Left cardiac atrium (tissue), 4 donors: ENCODE data around the gene TIGD6. TPM values are rescaled to one million over a fixed set of nuclear protein-coding genes. Genes with fewer than 3 reads are reported as not detected.
"Not testable (repeated sequence)": the region's sequence is repeated elsewhere in the genome, so short reads cannot be mapped to it uniquely, and the experiment has no call there.

Source experiments
- ATAC-seq, 2 donors: fragments of 200-7000 bp; cut with Tn5 transposase; one replicate each; pipeline ENCODE4 v1.9.1; 2020; ENCODE audit warnings: mild to moderate bottlenecking in 2 of 2, moderate library complexity in 2 of 2
- DNase-seq: peaks from one replicate; pipeline ENCODE4 v3.0.0-alpha.2; 2020
- intact Hi-C, 2 donors: fragments of 100-400 bp; cut with DNase I; formaldehyde crosslinking; loops; one replicate each; pipeline versions ENCODE4 v1.14.1 to v1.15.1; 2022 to 2023
- long read RNA-seq: library from polyadenylated mRNA; unstranded; transcript quantifications from one replicate; pipeline ENCODE4 v2.0.0, GENCODE V29; 2021
- total RNA-seq, 2 donors: library from RNA; stranded (reverse); fragmentation: NEBNext Ultra II Directional; extraction: Animal tissue kit (Norgen Biotek cat#: 25700); gene quantifications; one replicate each; pipeline ENCODE4 v1.2.1, GENCODE V29; 2021
- donor health status: DM: no; HTN: yes; CAD: no.
- donor health status: DM: no; HTN: yes; CAD: no; lungs with severe emphysema.
- donor health status: DM: yes; HTN: yes; CAD: no.
- donor health status: Dilated cardiomyopathy.

TIGD6 gene
- total RNA-seq = 1 to 10 TPM; 3.3 to 4.1 TPM
- long read RNA-seq, full-length matches to known transcripts = 5 of 5 reads
- long read RNA-seq, partial matches to known transcripts = 0 of 5 reads
- long read RNA-seq, other reads (novel, unspliced or antisense) = 0 of 5 reads

DNA sequence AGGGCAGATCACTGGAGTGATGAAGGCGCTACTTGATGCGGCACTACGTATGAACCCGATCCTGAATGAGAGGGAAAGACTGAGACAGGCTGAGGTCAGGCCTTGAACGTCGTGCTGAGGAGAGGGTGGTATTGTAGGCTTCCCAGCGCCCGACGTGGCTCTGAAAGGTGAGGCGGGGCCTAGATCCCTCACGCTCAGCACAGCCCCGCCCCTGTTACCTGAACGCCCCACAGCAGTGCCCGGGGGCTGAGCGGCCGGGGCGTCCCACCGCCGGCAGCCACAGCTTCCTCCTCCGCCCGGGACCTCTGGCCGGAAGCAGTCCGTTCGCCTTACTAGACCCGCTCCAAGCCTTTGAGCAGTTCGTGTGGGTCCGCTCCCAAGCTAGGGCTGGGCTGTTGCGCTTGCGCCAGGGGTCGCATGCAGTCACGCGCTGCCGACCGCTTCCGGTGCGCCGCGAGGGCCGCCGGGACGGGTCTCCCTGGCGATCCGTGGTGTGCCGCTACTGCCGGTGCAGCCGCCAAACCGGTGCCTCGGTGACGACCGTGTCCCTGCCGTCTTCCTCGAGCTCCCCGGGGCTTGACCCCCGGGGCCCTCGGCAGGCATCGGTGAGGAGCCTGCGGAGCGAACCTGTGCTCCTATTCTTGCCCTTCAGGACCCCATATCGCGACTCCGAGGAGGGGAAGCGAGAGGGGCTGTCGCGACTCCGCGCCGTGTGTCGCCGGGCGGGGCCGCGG lies at the start of gene TIGD6, which contains the start of gene HMGXB3:
Gene TIGD6, minus strand, starts transcription at position 399 of the 734 bp plus-strand sequence. CDS start 4,306 bp downstream, outside the sequence.
Gene HMGXB3, plus strand, starts transcription at position 484 of the 734 bp plus-strand sequence. CDS start 4,114 bp downstream, outside the sequence.
- ATAC-seq = peak; percentile 96 to 97
- intact Hi-C loops = no loop called here

DNA sequence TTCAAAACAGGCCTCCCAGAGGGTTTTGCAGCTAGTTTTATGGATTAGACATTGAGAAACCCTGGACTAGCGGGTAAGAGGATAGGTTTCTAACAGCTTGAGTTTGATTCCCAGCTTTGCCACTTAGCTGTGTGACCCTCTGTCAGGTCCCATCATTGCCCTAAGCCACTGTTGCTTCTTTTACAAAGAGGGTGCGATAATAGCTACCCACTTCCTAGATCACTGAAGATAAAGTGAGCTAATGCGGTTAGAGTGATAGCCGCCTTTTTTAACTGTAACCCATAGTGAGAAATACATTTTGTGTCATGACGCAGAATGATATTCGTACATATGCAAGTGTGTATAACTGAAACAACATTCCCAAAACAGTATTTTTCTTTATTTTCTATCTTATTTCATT lies 45.6 kb upstream of the TIGD6 start:
- peak in 1 of 2 donors; percentile 35 for ATAC-seq
- intact Hi-C loops = no loop called here

More for the DNA sequence above, at the start of gene TIGD6, which contains the start of gene HMGXB3:
- peak; percentile 96 for DNase-seq

GRCh38 chr5:150045549-150045948 lies 45.1 kb upstream of the TIGD6 start:
- intact Hi-C loops = no loop called here
- no peak for DNase-seq
- no peak for ATAC-seq

More for the DNA sequence above, 45.6 kb upstream of the TIGD6 start:
- no peak for DNase-seq

- intact Hi-C loops = no loop called here
- DNase-seq (no peak), ATAC-seq (peak; percentile 6 to 37)
Measured at GRCh38 chr5:150044712-150045111, 44.3 kb upstream of the TIGD6 start.

DNA sequence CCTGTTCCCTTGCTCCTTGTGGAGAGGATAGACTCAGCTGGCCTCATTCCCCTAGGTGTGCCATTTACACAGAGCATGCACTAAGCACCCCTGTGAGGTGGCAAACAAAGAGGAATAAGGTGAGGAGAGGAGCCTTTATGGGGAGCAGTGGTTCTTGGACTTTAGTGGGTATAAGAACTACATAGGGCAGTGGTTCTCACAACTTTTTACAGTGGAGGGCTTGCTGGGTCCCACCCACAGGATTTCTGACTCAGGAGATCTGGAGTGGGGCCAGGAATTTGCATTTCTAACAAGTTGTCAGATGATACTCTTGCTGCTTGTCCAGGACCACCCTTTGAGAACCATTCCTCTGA lies 43.9 kb upstream of the TIGD6 start:
- ATAC-seq (peak; percentile 21 to 37), DNase-seq (no peak)
- intact Hi-C loops = no loop called here

DNA sequence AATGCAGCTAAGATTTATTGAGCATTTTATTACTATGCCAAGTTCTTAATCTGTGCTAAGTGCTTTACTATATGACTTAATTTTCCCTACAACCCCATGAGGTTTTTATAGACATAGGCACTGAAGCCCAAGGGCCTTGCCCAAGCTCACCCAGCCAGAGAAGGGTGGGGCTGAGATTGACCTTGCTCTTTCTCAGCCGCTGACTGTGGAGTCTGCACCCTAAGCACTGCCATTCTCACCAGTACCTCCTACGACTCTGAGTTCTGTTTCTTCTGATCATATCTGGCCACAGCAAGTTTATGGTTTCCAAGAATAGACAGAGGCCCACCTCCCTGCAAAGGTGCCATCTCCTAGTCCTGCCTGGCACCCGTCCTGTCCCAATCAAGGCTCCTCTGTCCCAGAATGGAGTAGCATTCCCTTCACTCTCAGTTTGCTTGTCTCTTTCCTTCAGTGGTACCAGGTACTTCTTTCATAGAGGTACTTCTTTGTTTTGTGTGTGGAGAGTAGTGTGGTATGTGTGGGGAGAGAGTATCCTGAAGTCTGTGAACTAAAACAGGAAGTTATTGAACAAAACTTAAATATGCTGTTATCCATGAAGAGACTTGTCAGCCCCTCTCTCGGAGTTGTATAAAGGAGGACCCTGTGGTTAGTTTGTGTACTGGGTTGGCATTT lies 43.3 kb upstream of the TIGD6 start:
- intact Hi-C loops = no loop called here
- DNase-seq (no peak), ATAC-seq (peak in 1 of 2 donors; percentile 64)

DNA sequence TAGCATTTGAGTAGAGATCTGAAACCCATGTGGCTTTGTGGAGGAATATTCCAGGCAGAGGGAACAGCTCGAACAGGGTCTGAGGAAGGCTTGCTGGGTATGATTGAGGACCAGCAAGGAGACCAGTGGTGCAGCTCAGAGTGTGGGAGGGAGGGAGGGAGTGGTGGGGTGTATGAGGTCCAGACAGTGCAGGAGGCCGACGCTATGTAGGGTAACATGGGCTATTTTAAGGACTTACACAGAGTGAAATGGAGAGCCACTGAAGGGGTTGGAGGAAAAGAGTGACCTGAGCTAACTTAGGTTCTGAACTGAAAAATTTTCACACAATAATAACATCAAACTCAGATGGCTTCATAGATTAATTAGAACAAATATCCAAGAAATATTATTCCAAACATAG lies 42.0 kb upstream of the TIGD6 start:
- ATAC-seq = peak in 1 of 2 donors; percentile 20
- intact Hi-C loops = no loop called here

GRCh38 chr5:150038547-150038946 lies 38.1 kb upstream of the TIGD6 start:
- ATAC-seq = no peak
- intact Hi-C loops = no loop called here
- DNase-seq = no peak

More for the DNA sequence above, 42.0 kb upstream of the TIGD6 start:
- DNase-seq = no peak

DNA sequence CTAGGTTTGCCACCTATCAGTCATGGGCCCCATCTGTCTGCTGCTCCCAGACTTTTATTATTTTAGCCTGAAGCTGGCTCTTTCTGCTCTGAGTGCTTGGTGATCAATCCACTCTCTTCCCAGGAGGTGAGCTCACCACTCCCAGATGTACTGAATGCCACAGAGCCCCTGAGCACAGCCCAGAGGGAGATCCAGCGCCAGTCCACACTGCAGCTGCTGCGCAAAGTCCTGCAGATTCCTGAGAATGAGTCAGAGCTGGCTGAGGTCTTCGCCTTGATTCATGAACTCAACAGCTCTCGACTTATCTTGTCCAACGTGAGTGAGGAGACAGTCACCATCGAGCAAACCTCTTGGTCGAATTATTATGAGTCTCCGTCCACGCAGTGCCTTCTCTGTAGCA lies 36.1 kb upstream of the TIGD6 start:
- DNase-seq (peak; percentile 60), ATAC-seq (peak; percentile 91 to 98)
- intact Hi-C loops = no loop called here

- no peak for ATAC-seq
- DNase-seq = no peak
- intact Hi-C loops = no loop called here
Measured at GRCh38 chr5:150035139-150035895, 34.9 kb upstream of the TIGD6 start.

- DNase-seq (no peak), ATAC-seq (peak in 1 of 2 donors; percentile 30)
- intact Hi-C loops = no loop called here
Measured at GRCh38 chr5:150034662-150035061, 34.2 kb upstream of the TIGD6 start.

GRCh38 chr5:150033334-150033733 lies 32.9 kb upstream of the TIGD6 start:
- ATAC-seq = peak in 1 of 2 donors; percentile 55
- intact Hi-C loops = no loop called here
- DNase-seq = no peak

- not testable (repeated sequence) for ATAC-seq
- intact Hi-C loops = loop anchor here in 1 of 2 donors (10.0 kb wide), 1 partner anchor 187 kb away; no protein-coding TSS in a partner anchor
Measured at GRCh38 chr5:150028047-150028446, 27.6 kb upstream of the TIGD6 start.

GRCh38 chr5:150026682-150027172 lies 26.3 kb upstream of the TIGD6 start:
- no peak for DNase-seq
- intact Hi-C loops = loop anchor here in 1 of 2 donors (10.0 kb wide), 1 partner anchor 188 kb away; no protein-coding TSS in a partner anchor
- no peak for ATAC-seq

More at GRCh38 chr5:150028047-150028446, 27.6 kb upstream of the TIGD6 start:
- not testable (repeated sequence) for DNase-seq

GRCh38 chr5:150024346-150024984 lies 24.0 kb upstream of the TIGD6 start:
- ATAC-seq (peak; percentile 28 to 71), DNase-seq (no peak)
- intact Hi-C loops = loop anchor here in 1 of 2 donors (10.0 kb wide), 1 partner anchor 190 kb away; no protein-coding TSS in a partner anchor

GRCh38 chr5:150023136-150023535 lies 22.7 kb upstream of the TIGD6 start:
- DNase-seq (no peak), ATAC-seq (no peak)
- intact Hi-C loops = loop anchor here in 1 of 2 donors (10.0 kb wide), 1 partner anchor 192 kb away; no protein-coding TSS in a partner anchor

GRCh38 chr5:150022681-150023080 lies 22.2 kb upstream of the TIGD6 start:
- intact Hi-C loops = loop anchor here in 1 of 2 donors (10.0 kb wide), 1 partner anchor 192 kb away; no protein-coding TSS in a partner anchor
- ATAC-seq = peak in 1 of 2 donors; percentile 66
- no peak for DNase-seq

DNA sequence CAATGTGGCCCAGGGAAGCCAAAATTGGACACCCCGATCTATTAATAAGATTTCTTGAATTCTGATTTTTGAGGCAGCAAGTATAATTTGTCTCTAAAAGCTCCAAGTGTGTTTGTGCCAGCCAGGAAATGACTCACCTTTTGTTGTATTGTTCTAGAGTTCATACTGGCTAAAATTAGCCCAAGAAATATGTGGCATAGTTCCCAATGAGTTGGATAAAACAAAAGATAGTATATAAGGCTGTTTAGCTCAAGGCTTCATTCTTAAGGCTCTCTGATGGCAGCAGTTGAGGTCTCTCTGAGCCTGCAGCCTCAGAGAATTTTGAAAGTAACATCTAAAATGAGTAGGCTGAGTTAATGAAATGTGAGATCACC lies 21.7 kb upstream of the TIGD6 start:
- DNase-seq = no peak
- intact Hi-C loops = loop anchor here in 1 of 2 donors (10.0 kb wide), 1 partner anchor 193 kb away; no protein-coding TSS in a partner anchor
- ATAC-seq = peak; percentile 72 to 76
